Measurements from ENCODE around the gene EML1.

EML1 gene

GRCh38 chr14:99751539-99752485 is 41.4 kb upstream of the EML1 start:
- peak; percentile 38 for DNase-seq (ENCODE audit: low read depth, low spot score)
- in situ Hi-C loops (cut with HindIII; ENCODE audit: low sequenced_read_pairs): no loop called here
- H3K4me3 ChIP-seq (ENCODE audit: low read depth, low read length): no peak overlapping the region
- TF ChIP-seq CTCF (IDR thresholded peaks at IDR 0.05; ENCODE audit: low read depth, low read length): no peak

- in situ Hi-C loops (cut with HindIII; ENCODE audit: low sequenced_read_pairs): no loop called here
Observed at GRCh38 chr14:99752486-99753121, 40.6 kb upstream of the EML1 start.

GRCh38 chr14:99753225-99754140 is 39.7 kb upstream of the EML1 start:
- in situ Hi-C loops (cut with HindIII; ENCODE audit: low sequenced_read_pairs): no loop called here
- no peak for DNase-seq (ENCODE audit: low read depth, low spot score)

More at GRCh38 chr14:99752486-99753121, 40.6 kb upstream of the EML1 start:
- H3K4me3 ChIP-seq (ENCODE audit: low read depth, low read length): no peak overlapping the region
- peak; percentile 82 for DNase-seq (ENCODE audit: low read depth, low spot score)
- TF ChIP-seq CTCF (IDR thresholded peaks at IDR 0.05; ENCODE audit: low read depth, low read length): no peak

GRCh38 chr14:99754141-99755067 is 38.8 kb upstream of the EML1 start:
- no peak for TF ChIP-seq CTCF (IDR thresholded peaks at IDR 0.05; ENCODE audit: low read depth, low read length)
- in situ Hi-C loops (cut with HindIII; ENCODE audit: low sequenced_read_pairs): no loop called here
- DNase-seq (ENCODE audit: low read depth, low spot score): no peak

More at GRCh38 chr14:99753225-99754140, 39.7 kb upstream of the EML1 start:
- peak; percentile 15 for TF ChIP-seq CTCF (IDR thresholded peaks at IDR 0.05; ENCODE audit: low read depth, low read length)
- H3K4me3 ChIP-seq (ENCODE audit: low read depth, low read length): no peak overlapping the region

GRCh38 chr14:99755068-99755405 is 38.2 kb upstream of the EML1 start:
- H3K4me3 ChIP-seq (ENCODE audit: low read depth, low read length): no peak overlapping the region
- in situ Hi-C loops (cut with HindIII; ENCODE audit: low sequenced_read_pairs): no loop called here

More at GRCh38 chr14:99754141-99755067, 38.8 kb upstream of the EML1 start:
- no peak overlapping the region for H3K4me3 ChIP-seq (ENCODE audit: low read depth, low read length)

More at GRCh38 chr14:99755068-99755405, 38.2 kb upstream of the EML1 start:
- no peak for TF ChIP-seq CTCF (IDR thresholded peaks at IDR 0.05; ENCODE audit: low read depth, low read length)
- DNase-seq (ENCODE audit: low read depth, low spot score): no peak
